22Rv1 (cell line): ENCODE measurements around the gene SMIM33.
"Not testable (repeated sequence)": the region's sequence is repeated elsewhere in the genome, so short reads cannot be mapped to it uniquely, and the experiment has no call there.

Source experiments
- H3K27ac ChIP-seq: fragments of 450-650 bp; 2 replicates; pipeline ENCODE4 v1.5.1; 2017
- CTCF ChIP-seq: fragments of 450-650 bp; IDR thresholded peaks from 2 replicates; pipeline ENCODE4 v1.5.1; 2017; ENCODE audit warnings: mild to moderate bottlenecking
- ZFX ChIP-seq: fragments of 450-650 bp; IDR thresholded peaks from 2 replicates; pipeline ENCODE4 v1.6.1; 2017; ENCODE audit warnings: antibody characterized with exemption, borderline replicate concordance

The SMIM33 gene

GRCh38 chr5:139435676-139436075 is 35.1 kb upstream of the SMIM33 start:
- no peak overlapping the region for H3K27ac ChIP-seq
- no peak for TF ChIP-seq CTCF
- no peak for TF ChIP-seq ZFX

- TF ChIP-seq CTCF = no peak
- TF ChIP-seq ZFX = no peak
- H3K27ac ChIP-seq = no peak overlapping the region; the same call in 1 of the 2 replicates
Measured at GRCh38 chr5:139438707-139439012, 32.1 kb upstream of the SMIM33 start.

- no peak for TF ChIP-seq ZFX
Measured at GRCh38 chr5:139439013-139439903, 31.5 kb upstream of the SMIM33 start, which contains the start of gene DNAJC18. Gene DNAJC18 (minus strand): TSS chr5:139439525. CDS start chr5:139439445, 80 bp downstream.

GRCh38 chr5:139440416-139440815 is 30.4 kb upstream of the SMIM33 start:
- not testable (repeated sequence) for H3K27ac ChIP-seq

More at GRCh38 chr5:139439013-139439903, 31.5 kb upstream of the SMIM33 start, which contains the start of gene DNAJC18:
- H3K27ac ChIP-seq = peak within 1 kb of the TSS; percentile 71

GRCh38 chr5:139443831-139444453 is 26.9 kb upstream of the SMIM33 start:
- TF ChIP-seq CTCF (no peak), ZFX (no peak)
- no peak overlapping the region for H3K27ac ChIP-seq

GRCh38 chr5:139445325-139446170 is 25.3 kb upstream of the SMIM33 start:
- no peak for TF ChIP-seq ZFX
- no peak for TF ChIP-seq CTCF

GRCh38 chr5:139446956-139447779 is 23.6 kb upstream of the SMIM33 start:
- no peak overlapping the region for H3K27ac ChIP-seq
- no peak for TF ChIP-seq ZFX
- TF ChIP-seq CTCF = no peak

More at GRCh38 chr5:139445325-139446170, 25.3 kb upstream of the SMIM33 start:
- no peak overlapping the region for H3K27ac ChIP-seq
